Stomach smooth muscle (tissue), 2 donors: ENCODE measurements around the gene MED14.
A peak's percentile ranks its signal among the peaks of the same experiment; 100 is the strongest.

Experiments
- H3K27ac ChIP-seq: one replicate; pipeline ENCODE4 v1.7.0; 2013; ENCODE audit warnings: mild to moderate bottlenecking, low read length, inconsistent platforms
- H3K27me3 ChIP-seq, 2 donors: one replicate each; pipeline ENCODE4 v1.7.0; 2013; ENCODE audit warnings: low read length in 2 of 2; ENCODE audit not compliant: insufficient read depth in 2 of 2, control insufficient read depth in 1 of 2
- H3K36me3 ChIP-seq, 2 donors: one replicate each; pipeline ENCODE4 v1.7.0; 2013; ENCODE audit warnings: low read length in 2 of 2; ENCODE audit not compliant: control insufficient read depth in 2 of 2, insufficient read depth in 2 of 2
- H3K4me1 ChIP-seq: one replicate; pipeline ENCODE4 v1.7.0; 2013; ENCODE audit warnings: low read length; ENCODE audit not compliant: control insufficient read depth, insufficient read depth
- H3K4me3 ChIP-seq, 2 donors: one replicate each; pipeline ENCODE4 v1.7.0; 2013; ENCODE audit warnings: low read length in 2 of 2
- H3K9ac ChIP-seq, 2 donors: one replicate each; pipeline ENCODE4 v1.7.0; 2013; ENCODE audit warnings: low read length in 2 of 2, mild to moderate bottlenecking in 1 of 2
- H3K9me3 ChIP-seq, 2 donors: one replicate each; pipeline ENCODE4 v1.7.0; 2013; ENCODE audit warnings: low read length in 2 of 2; ENCODE audit not compliant: control insufficient read depth in 2 of 2
- donor health status: healthy.
- donor health status: Pancreatic carcinoma.

MED14 gene

GRCh38 chrX:40663880-40664630 lies 71.3 kb downstream of the MED14 start:
- H3K4me1 ChIP-seq: no peaks in the 10 kb centered on the region
- H3K36me3 ChIP-seq: peaks cover 6 to 10% of the 10 kb centered on the region in 2 donors
- no peak overlapping the region for H3K27ac ChIP-seq
- H3K9ac ChIP-seq: no peak overlapping the region
- H3K27me3 ChIP-seq: no peaks in the 10 kb centered on the region
- H3K9me3 ChIP-seq: no peaks in the 10 kb centered on the region
- H3K4me3 ChIP-seq: no peak overlapping the region

GRCh38 chrX:40663078-40663740 lies 72.1 kb downstream of the MED14 start:
- Histone ChIP-seq H3K9ac (no peak overlapping the region), H3K36me3 (peaks cover 9 to 11% of the 10 kb centered on the region in 2 donors), H3K4me3 (no peak overlapping the region), H3K4me1 (no peaks in the 10 kb centered on the region), H3K27me3 (no peaks in the 10 kb centered on the region), H3K9me3 (no peaks in the 10 kb centered on the region), H3K27ac (no peak overlapping the region)

DNA sequence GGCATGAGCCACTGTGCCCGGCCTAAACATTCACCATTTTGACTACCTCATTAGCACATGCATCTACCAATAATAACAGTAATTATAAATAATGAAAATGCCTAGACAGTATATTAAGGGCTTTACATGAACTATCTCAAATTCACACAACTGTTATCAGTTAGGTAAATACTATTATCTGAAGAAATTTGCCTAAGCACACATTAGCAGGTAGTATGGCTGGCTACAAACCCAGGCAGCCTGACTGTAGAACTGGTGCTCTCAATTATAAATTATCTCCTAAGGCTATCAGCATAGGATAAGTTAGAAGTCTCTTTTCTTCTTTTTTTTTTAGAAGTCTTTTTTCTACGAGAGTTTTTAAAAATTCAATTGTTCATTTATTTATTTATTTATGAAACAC lies 73.9 kb downstream of the MED14 start:
- no peak overlapping the region for H3K9ac ChIP-seq
- no peak overlapping the region for H3K27ac ChIP-seq
- H3K4me1 ChIP-seq: no peaks in the 10 kb centered on the region
- H3K36me3 ChIP-seq: peaks cover 11% of the 10 kb centered on the region in 2 donors
- H3K9me3 ChIP-seq: no peaks in the 10 kb centered on the region
- H3K27me3 ChIP-seq: peaks cover 0 to 3% of the 10 kb centered on the region in 2 donors
- H3K4me3 ChIP-seq: no peak overlapping the region

DNA sequence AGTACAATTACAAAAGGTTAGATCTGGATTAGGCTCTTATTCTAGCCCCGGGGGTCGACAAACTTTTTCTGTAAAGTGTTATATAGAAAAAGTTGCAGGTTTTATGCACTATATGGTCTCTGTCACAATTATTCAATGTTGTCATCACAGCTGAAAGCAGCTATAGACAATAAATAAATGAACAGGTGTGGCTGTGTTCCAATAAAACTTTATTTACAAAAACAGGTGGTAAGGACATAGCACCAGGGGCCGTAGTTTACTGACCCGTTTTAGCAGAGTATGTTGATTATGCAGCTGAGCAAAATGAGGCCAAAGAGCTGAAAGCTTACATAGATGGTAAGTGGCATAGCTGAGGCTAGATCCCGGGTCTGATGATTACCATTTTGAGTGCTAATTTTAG lies 75.0 kb downstream of the MED14 start:
- Histone ChIP-seq H3K9me3 (no peaks in the 10 kb centered on the region), H3K4me1 (no peaks in the 10 kb centered on the region), H3K9ac (no peak overlapping the region), H3K27me3 (peaks cover 0 to 4% of the 10 kb centered on the region in 2 donors), H3K4me3 (no peak overlapping the region), H3K27ac (no peak overlapping the region), H3K36me3 (peaks cover 7 to 11% of the 10 kb centered on the region in 2 donors)

GRCh38 chrX:40653535-40653934 lies 81.8 kb downstream of the MED14 start:
- Histone ChIP-seq H3K4me3 (no peak overlapping the region), H3K4me1 (no peaks in the 10 kb centered on the region), H3K9me3 (no peaks in the 10 kb centered on the region), H3K36me3 (peaks cover 0 to 4% of the 10 kb centered on the region in 2 donors), H3K9ac (no peak overlapping the region), H3K27ac (no peak overlapping the region), H3K27me3 (peaks cover 0 to 15% of the 10 kb centered on the region in 2 donors)

DNA sequence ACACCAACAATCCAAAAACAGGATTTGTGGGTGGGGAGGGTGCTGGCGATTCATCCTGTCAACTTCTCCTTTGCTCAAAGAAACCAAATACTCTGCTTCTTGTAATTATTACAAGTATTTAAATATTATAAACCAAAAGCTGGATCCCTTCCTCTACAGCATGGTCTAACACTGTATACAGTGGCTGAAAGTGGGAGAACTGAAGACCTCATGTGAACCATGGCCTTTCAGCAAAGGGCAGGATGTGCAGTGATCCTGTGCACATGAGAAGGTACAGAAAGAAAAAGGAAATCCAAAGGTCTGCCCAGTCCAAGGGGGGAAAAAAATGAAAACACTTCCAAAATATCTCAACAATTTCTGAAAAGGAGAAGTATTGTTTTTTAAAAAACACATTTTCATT lies 82.7 kb downstream of the MED14 start:
- H3K27ac ChIP-seq: no peak overlapping the region
- peaks cover 0 to 15% of the 10 kb centered on the region in 2 donors for H3K27me3 ChIP-seq

DNA sequence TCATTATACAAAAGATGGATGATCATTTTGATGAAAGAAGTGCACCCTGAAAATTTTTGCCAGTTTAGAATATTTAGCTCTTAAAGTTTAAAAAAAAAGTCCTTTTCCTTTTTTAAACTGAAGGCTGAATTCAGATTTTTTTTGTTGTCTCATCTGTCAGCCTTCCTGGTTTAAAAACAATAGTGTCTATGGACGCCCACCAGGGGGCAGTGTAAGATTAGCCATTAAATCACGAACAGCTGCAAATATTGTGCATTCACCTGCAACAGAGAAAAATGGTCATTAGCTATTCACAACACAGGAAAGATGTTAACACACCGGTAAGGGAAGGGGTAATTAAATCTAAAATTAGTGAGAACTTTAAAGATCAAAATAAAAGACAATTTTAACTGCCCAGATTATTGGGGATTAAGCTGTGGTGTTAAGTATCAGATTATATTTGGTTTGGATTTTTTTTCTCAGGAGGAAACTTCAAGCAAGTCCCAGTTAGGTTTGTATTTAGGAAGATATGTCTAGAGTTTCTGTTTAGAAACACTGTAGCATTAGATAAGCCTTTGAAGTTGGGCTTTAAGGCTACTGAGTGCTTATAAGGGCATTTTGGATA lies 83.6 kb downstream of the MED14 start:
- no peak overlapping the region for H3K4me3 ChIP-seq
- H3K9me3 ChIP-seq: no peaks in the 10 kb centered on the region
- H3K9ac ChIP-seq: no peak overlapping the region
- H3K27me3 ChIP-seq: peaks cover 0 to 11% of the 10 kb centered on the region in 2 donors
- H3K4me1 ChIP-seq: peaks cover 9% of the 10 kb centered on the region
- H3K27ac ChIP-seq: no peak overlapping the region
- peaks cover 0 to 2% of the 10 kb centered on the region in 2 donors for H3K36me3 ChIP-seq

More for the DNA sequence above, 82.7 kb downstream of the MED14 start:
- no peak overlapping the region for H3K4me3 ChIP-seq
- H3K9me3 ChIP-seq: no peaks in the 10 kb centered on the region
- H3K4me1 ChIP-seq: peaks cover 4% of the 10 kb centered on the region
- H3K36me3 ChIP-seq: peaks cover 0 to 4% of the 10 kb centered on the region in 2 donors
- no peak overlapping the region for H3K9ac ChIP-seq

- no peaks in the 10 kb centered on the region for H3K27me3 ChIP-seq
- H3K9ac ChIP-seq: peak within 1 kb of the TSS; percentile 65 to 67
- peak within 1 kb of the TSS; percentile 69 to 82 for H3K4me3 ChIP-seq
- peak within 1 kb of the TSS; percentile 72 for H3K27ac ChIP-seq
- no peaks in the 10 kb centered on the region for H3K9me3 ChIP-seq
- H3K36me3 ChIP-seq: no peaks in the 10 kb centered on the region
- peaks cover 22% of the 10 kb centered on the region for H3K4me1 ChIP-seq
These were observed 87.8 kb downstream of the MED14 start, which contains the start of gene CXorf38 for GRCh38 chrX:40647307-40648197. CXorf38 (minus strand) TSS chrX:40647561; CDS start chrX:40647520, 41 bp downstream.

GRCh38 chrX:40646489-40647306 lies 88.6 kb downstream of the MED14 start:
- peak overlapping the region; percentile 49 for H3K27ac ChIP-seq
- peaks cover 30% of the 10 kb centered on the region for H3K4me1 ChIP-seq
- peak overlapping the region; percentile 69 to 82 for H3K4me3 ChIP-seq
- H3K9me3 ChIP-seq: no peaks in the 10 kb centered on the region
- no peaks in the 10 kb centered on the region for H3K36me3 ChIP-seq
- peaks cover 0 to 7% of the 10 kb centered on the region in 2 donors for H3K27me3 ChIP-seq
- peak overlapping the region; percentile 62 to 67 for H3K9ac ChIP-seq
